Testis (tissue), 3 donors: Measurements from ENCODE around the gene BRD3OS. TPM values are rescaled to one million over a fixed set of nuclear protein-coding genes. Genes with fewer than 3 reads are reported as not detected.

Experiments
- DNase-seq: peaks from one replicate; pipeline ENCODE4 v3.0.0-alpha.2; 2019
- H3K27ac ChIP-seq, 2 donors: fragments of 200-600 bp; sonication (generic); one replicate each; pipeline ENCODE4 v1.5.1; 2019
- H3K27me3 ChIP-seq: fragments of 200-600 bp; sonication (generic); one replicate; pipeline ENCODE4 v1.5.1; 2019
- H3K36me3 ChIP-seq: fragments of 200-600 bp; sonication (generic); one replicate; pipeline ENCODE4 v1.5.1; 2017; ENCODE audit warnings: low read depth; ENCODE audit errors: missing control alignments
- H3K4me1 ChIP-seq: fragments of 200-600 bp; sonication (generic); one replicate; pipeline ENCODE4 v1.5.1; 2019
- H3K4me3 ChIP-seq, 2 donors: fragments of 200-600 bp; sonication (generic); one replicate each; pipeline ENCODE4 v1.5.1; 2017 to 2019
- H3K9me3 ChIP-seq: fragments of 200-600 bp; sonication (generic); one replicate; pipeline ENCODE4 v1.5.1; 2017
- POLR2A ChIP-seq: fragments of 450-650 bp; IDR thresholded peaks from one replicate; pipeline ENCODE4 v1.6.1; 2017; ENCODE audit warnings: antibody characterized with exemption, mild to moderate bottlenecking, moderate library complexity
- WGBS, 2 donors: methylation state at CpG; one replicate each; pipeline ENCODE4 v1.1.5; 2018; 5-methylcytosine and 5-hydroxymethylcytosine counted together
- intact Hi-C: fragments of 100-400 bp; cut with DNase I; formaldehyde crosslinking; loops from one replicate; pipeline ENCODE4 v1.15.1; 2023; ENCODE audit warnings: low total_unique reads
- polyA plus RNA-seq: library from polyadenylated mRNA; stranded (reverse); fragments of 350-450 nt; fragmentation: Illumina TruSeq; extraction: RNeasy Lipid Tissue Mini Kit (QIAGEN cat#74804); gene quantifications from one replicate; pipeline ENCODE4 v1.2.3, GENCODE V29; 2014; ENCODE audit warnings: low read depth, low replicate concordance; ENCODE audit not compliant: insufficient read depth
- total RNA-seq, 2 donors: library from RNA; depleted of rRNA; stranded (reverse); fragments of >200 nt; gene quantifications; one replicate each; pipeline ENCODE4 v1.2.3, GENCODE V29; 2016
- TF ChIP-seq, protein P1 (sequence below), 3 experiments: fragments of 450-650 bp in 2 of 3; fragments of 200-600 bp in 1 of 3; sonication (generic) in 1 of 3; IDR thresholded peaks; one replicate each; pipeline ENCODE4 v1.5.1; 2016 to 2019; ENCODE audit warnings: antibody characterized with exemption in 3 of 3, mild to moderate bottlenecking in 2 of 3, moderate library complexity in 1 of 3

BRD3OS gene
- total and polyA plus RNA-seq, 3 donors from 2014 or later, result 18.9 to 29.5 (median 19.0) TPM

DNA sequence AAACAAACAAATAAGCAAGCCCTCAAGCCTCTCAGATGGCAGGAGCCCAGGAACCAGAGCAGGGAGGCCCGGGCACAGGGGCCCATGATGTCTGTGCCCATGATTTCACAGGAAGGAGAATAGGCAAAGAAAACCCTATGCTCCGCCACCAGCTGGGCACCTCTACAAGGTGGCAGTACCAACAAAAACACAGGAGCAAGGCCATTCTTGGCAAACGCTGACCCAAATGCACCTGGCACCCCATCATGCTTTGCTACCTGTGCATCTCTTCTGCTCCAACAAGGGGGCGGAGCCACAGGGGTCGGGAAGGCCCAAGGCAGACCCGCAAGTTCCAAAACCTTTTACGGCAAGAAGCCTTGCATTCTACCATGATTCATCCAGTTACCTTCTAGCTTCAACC is 39.4 kb downstream of the BRD3OS start:
- intact Hi-C loops, result no loop called here
- WGBS, 2 donors, result 85% methylated on average over 7 of the region's 7 CpGs
- H3K4me3 ChIP-seq, result no peak overlapping the region
- no peak overlapping the region for H3K27ac ChIP-seq
- TF ChIP-seq, protein P1, sequence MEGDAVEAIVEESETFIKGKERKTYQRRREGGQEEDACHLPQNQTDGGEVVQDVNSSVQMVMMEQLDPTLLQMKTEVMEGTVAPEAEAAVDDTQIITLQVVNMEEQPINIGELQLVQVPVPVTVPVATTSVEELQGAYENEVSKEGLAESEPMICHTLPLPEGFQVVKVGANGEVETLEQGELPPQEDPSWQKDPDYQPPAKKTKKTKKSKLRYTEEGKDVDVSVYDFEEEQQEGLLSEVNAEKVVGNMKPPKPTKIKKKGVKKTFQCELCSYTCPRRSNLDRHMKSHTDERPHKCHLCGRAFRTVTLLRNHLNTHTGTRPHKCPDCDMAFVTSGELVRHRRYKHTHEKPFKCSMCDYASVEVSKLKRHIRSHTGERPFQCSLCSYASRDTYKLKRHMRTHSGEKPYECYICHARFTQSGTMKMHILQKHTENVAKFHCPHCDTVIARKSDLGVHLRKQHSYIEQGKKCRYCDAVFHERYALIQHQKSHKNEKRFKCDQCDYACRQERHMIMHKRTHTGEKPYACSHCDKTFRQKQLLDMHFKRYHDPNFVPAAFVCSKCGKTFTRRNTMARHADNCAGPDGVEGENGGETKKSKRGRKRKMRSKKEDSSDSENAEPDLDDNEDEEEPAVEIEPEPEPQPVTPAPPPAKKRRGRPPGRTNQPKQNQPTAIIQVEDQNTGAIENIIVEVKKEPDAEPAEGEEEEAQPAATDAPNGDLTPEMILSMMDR (IDR thresholded peaks at IDR 0.05), result no peak
- TF ChIP-seq POLR2A, result no peak
- no peaks in the 10 kb centered on the region for H3K27me3 ChIP-seq
- DNase-seq, result no peak
- peaks cover 33% of the 10 kb centered on the region for H3K4me1 ChIP-seq
- H3K9me3 ChIP-seq, result no peaks in the 10 kb centered on the region
- H3K36me3 ChIP-seq, result no peaks in the 10 kb centered on the region

GRCh38 chr9:134065612-134066419 is 40.5 kb downstream of the BRD3OS start:
- Histone ChIP-seq H3K27me3 (no peaks in the 10 kb centered on the region), H3K4me3 (peak overlapping the region in 1 of 2 donors; percentile 75), H3K27ac (peak overlapping the region; percentile 49 to 87), H3K4me1 (peaks cover 30% of the 10 kb centered on the region), H3K36me3 (no peaks in the 10 kb centered on the region), H3K9me3 (no peaks in the 10 kb centered on the region)
- peak; percentile 39 for DNase-seq
- intact Hi-C loops, result no loop called here
- TF ChIP-seq POLR2A, result no peak
- TF ChIP-seq, protein P1 (IDR thresholded peaks at IDR 0.05), result no peak
- WGBS, 2 donors, result 7 to 9% methylated on average over 19 to 27 of the region's 28 CpGs

- TF ChIP-seq, protein P1 (IDR thresholded peaks at IDR 0.05), result no peak
- TF ChIP-seq POLR2A, result no peak
- peak overlapping the region; percentile 79 to 87 for H3K27ac ChIP-seq
- H3K27me3 ChIP-seq, result no peaks in the 10 kb centered on the region
- H3K36me3 ChIP-seq, result no peaks in the 10 kb centered on the region
- intact Hi-C loops, result no loop called here
- 0 to 1% methylated on average over 9 of the region's 9 CpGs for WGBS, 2 donors
- no peaks in the 10 kb centered on the region for H3K9me3 ChIP-seq
- no peak for DNase-seq
- peak overlapping the region; percentile 75 to 80 for H3K4me3 ChIP-seq
- peaks cover 23% of the 10 kb centered on the region for H3K4me1 ChIP-seq
Observed at GRCh38 chr9:134066526-134066912, 41.2 kb downstream of the BRD3OS start.

DNA sequence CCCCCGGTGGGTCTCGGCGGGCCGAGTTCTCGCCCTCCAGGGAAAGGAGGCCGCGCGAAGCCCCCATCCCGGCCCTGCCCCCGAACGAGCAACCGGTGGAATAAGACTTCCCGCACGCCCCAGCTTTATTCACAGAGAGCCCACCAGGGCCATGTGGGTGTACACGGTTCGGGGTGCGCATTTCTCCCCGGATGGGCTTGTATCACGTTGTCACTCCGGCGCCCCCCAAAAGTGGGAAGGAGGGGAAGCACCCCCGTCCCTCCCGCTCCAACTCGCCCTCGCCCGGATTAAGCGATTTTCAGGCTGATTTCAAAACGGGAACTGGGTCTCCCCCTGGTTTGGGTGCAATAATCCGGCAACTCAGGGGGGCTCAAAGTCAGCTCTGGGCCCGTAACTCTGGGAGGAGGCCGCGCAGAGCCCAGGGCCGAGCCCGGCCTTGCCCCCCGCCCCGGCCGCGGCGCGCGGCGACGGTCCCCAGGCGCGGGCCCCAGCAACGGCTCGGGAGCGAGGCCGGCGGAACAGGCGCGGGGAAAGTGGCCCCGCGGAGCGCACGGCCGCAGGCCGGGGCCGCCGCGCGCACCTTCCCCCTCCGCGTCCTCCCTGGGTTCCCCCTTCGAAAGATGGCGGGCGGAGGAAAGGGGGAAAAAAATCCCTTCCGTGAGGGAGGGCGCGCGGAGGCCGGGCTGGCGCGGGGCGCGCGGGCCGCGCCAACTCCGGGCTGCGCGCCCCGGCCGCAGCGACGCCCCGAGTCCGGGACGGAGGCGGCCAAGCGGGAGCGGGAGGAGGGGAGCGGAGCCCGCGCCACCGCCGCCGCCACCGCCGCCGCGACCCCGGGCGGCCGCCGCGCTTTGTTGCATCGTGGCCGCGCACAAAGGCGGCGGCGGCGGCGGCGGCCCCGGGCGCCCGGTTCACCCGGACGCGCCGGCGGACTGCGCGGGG is 41.9 kb downstream of the BRD3OS start:
- H3K27ac ChIP-seq, result peak overlapping the region; percentile 79 to 87
- H3K36me3 ChIP-seq, result no peaks in the 10 kb centered on the region
- no peaks in the 10 kb centered on the region for H3K9me3 ChIP-seq
- no peak for DNase-seq
- 1% methylated on average over 20 to 108 of the region's 126 CpGs for WGBS, 2 donors
- TF ChIP-seq, protein P1 (IDR thresholded peaks at IDR 0.05), result no peak
- no peak for TF ChIP-seq POLR2A
- H3K4me3 ChIP-seq, result peak overlapping the region; percentile 75 to 80
- H3K27me3 ChIP-seq, result no peaks in the 10 kb centered on the region
- intact Hi-C loops, result no loop called here
- peaks cover 16% of the 10 kb centered on the region for H3K4me1 ChIP-seq
